PC-9 (cell line): Measurements from ENCODE around the gene RPL28.

Experiments
- CTCF ChIP-seq: fragments of 200-600 bp; sonication (generic); conservative IDR thresholded peaks from 2 replicates; pipeline ENCODE4 v1.6.1; 2017; ENCODE audit warnings: mixed run types, antibody characterized with exemption, mild to moderate bottlenecking, moderate library complexity
- EZH2 ChIP-seq: fragments of 200-600 bp; sonication (generic); IDR thresholded peaks from 2 replicates; pipeline ENCODE4 v1.8.0; 2017; ENCODE audit warnings: antibody characterized with exemption, low read depth

- TF ChIP-seq CTCF (no peak), EZH2 (no peak)
Measured at GRCh38 chr19:55431183-55431582, 45.5 kb downstream of the RPL28 start.
